Measurements from ENCODE around the gene ITGB7.
A peak's percentile ranks its signal among the peaks of the same experiment; 100 is the strongest.
"Not testable (repeated sequence)": the region's sequence is repeated elsewhere in the genome, so short reads cannot be mapped to it uniquely, and the experiment has no call there.

The ITGB7 gene

GRCh38 chr12:53174881-53175491 lies 32.1 kb downstream of the ITGB7 start:
- H3K36me3 ChIP-seq (ENCODE audit: control insufficient read depth, insufficient read depth, low read length): no peaks in the 10 kb centered on the region
- H3K27me3 ChIP-seq (ENCODE audit: control insufficient read depth, insufficient read depth, low read length): no peaks in the 10 kb centered on the region
- H3K4me1 ChIP-seq (ENCODE audit: control insufficient read depth, insufficient read depth, low read length): peaks cover 10% of the 10 kb centered on the region
- H3K9ac ChIP-seq (ENCODE audit: low read length): no peak overlapping the region
- no peak overlapping the region for H3K27ac ChIP-seq (ENCODE audit: low read depth, low read length)
- no peak overlapping the region for H3K4me3 ChIP-seq (ENCODE audit: low read length)

GRCh38 chr12:53173085-53173715 lies 33.9 kb downstream of the ITGB7 start:
- H3K9ac ChIP-seq (ENCODE audit: low read length): no peak overlapping the region
- no peaks in the 10 kb centered on the region for H3K27me3 ChIP-seq (ENCODE audit: control insufficient read depth, insufficient read depth, low read length)
- H3K4me3 ChIP-seq (ENCODE audit: low read length): no peak overlapping the region
- peaks cover 6% of the 10 kb centered on the region for H3K4me1 ChIP-seq (ENCODE audit: control insufficient read depth, insufficient read depth, low read length)
- no peak overlapping the region for H3K27ac ChIP-seq (ENCODE audit: low read depth, low read length)
- H3K36me3 ChIP-seq (ENCODE audit: control insufficient read depth, insufficient read depth, low read length): no peaks in the 10 kb centered on the region

DNA sequence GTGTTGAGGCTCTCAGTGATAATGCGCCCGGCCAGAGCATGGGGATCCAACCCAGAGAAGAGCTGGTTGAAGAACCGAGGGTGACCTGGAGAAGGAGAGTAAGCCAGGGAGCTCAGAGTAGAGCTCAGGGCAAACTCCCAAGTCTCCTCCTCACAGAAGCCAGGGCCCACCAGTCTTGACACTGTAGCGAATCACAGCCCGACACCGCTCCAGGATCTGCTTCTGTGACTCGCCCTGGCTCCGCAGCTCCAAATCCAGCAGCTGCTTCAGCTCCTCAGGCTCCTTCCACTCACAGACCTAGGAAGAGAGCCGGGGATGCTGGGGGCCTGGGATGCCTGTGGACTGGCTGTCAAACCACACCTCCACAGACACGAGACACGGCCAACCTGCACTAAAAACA lies 34.7 kb downstream of the ITGB7 start:
- H3K27me3 ChIP-seq (ENCODE audit: control insufficient read depth, insufficient read depth, low read length): no peaks in the 10 kb centered on the region
- H3K9ac ChIP-seq (ENCODE audit: low read length): no peak overlapping the region
- H3K36me3 ChIP-seq (ENCODE audit: control insufficient read depth, insufficient read depth, low read length): no peaks in the 10 kb centered on the region
- H3K27ac ChIP-seq (ENCODE audit: low read depth, low read length): peak overlapping the region; percentile 45
- no peak overlapping the region for H3K4me3 ChIP-seq (ENCODE audit: low read length)
- peaks cover 6% of the 10 kb centered on the region for H3K4me1 ChIP-seq (ENCODE audit: control insufficient read depth, insufficient read depth, low read length)

- Histone ChIP-seq H3K9ac (ENCODE audit: low read length) (no peak overlapping the region), H3K27ac (ENCODE audit: low read depth, low read length) (peak overlapping the region; percentile 41), H3K36me3 (ENCODE audit: control insufficient read depth, insufficient read depth, low read length) (no peaks in the 10 kb centered on the region)
Observed at GRCh38 chr12:53171725-53172329, 35.2 kb downstream of the ITGB7 start.

GRCh38 chr12:53170876-53171724 lies 36.0 kb downstream of the ITGB7 start:
- no peaks in the 10 kb centered on the region for H3K27me3 ChIP-seq (ENCODE audit: control insufficient read depth, insufficient read depth, low read length)
- H3K4me1 ChIP-seq (ENCODE audit: control insufficient read depth, insufficient read depth, low read length): peaks cover 6% of the 10 kb centered on the region
- H3K9ac ChIP-seq (ENCODE audit: low read length): no peak overlapping the region
- H3K36me3 ChIP-seq (ENCODE audit: control insufficient read depth, insufficient read depth, low read length): no peaks in the 10 kb centered on the region
- H3K4me3 ChIP-seq (ENCODE audit: low read length): no peak overlapping the region
- no peak overlapping the region for H3K27ac ChIP-seq (ENCODE audit: low read depth, low read length)

More at GRCh38 chr12:53171725-53172329, 35.2 kb downstream of the ITGB7 start:
- peak overlapping the region; percentile 9 for H3K4me3 ChIP-seq (ENCODE audit: low read length)
- no peaks in the 10 kb centered on the region for H3K27me3 ChIP-seq (ENCODE audit: control insufficient read depth, insufficient read depth, low read length)
- H3K4me1 ChIP-seq (ENCODE audit: control insufficient read depth, insufficient read depth, low read length): peaks cover 6% of the 10 kb centered on the region

DNA sequence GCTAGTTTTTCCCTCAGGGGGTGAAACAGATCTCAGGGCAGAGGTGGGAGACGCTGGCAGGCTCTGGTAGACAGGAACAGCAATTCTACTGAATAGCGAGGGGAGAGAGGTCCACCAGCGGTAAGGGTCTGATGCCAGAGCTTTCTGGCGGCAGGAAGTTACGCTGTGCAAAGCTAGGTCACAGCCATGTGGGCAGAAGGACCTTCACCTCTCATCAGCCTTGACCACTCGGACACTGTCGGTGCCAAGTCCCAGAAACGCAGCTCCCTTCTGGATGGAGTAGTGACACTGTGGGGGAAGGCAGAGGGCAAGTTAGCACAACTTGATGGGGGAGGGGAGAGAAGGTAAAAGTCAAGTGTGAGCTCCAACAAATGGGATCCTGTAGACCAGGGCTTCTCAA lies 36.8 kb downstream of the ITGB7 start:
- H3K4me1 ChIP-seq (ENCODE audit: control insufficient read depth, insufficient read depth, low read length): peaks cover 6% of the 10 kb centered on the region
- H3K36me3 ChIP-seq (ENCODE audit: control insufficient read depth, insufficient read depth, low read length): no peaks in the 10 kb centered on the region
- no peaks in the 10 kb centered on the region for H3K27me3 ChIP-seq (ENCODE audit: control insufficient read depth, insufficient read depth, low read length)
- no peak overlapping the region for H3K4me3 ChIP-seq (ENCODE audit: low read length)
- no peak overlapping the region for H3K27ac ChIP-seq (ENCODE audit: low read depth, low read length)
- H3K9ac ChIP-seq (ENCODE audit: low read length): no peak overlapping the region

- Histone ChIP-seq H3K9ac (ENCODE audit: low read length) (no peak overlapping the region), H3K4me3 (ENCODE audit: low read length) (no peak overlapping the region), H3K27me3 (ENCODE audit: control insufficient read depth, insufficient read depth, low read length) (no peaks in the 10 kb centered on the region), H3K36me3 (ENCODE audit: control insufficient read depth, insufficient read depth, low read length) (no peaks in the 10 kb centered on the region), H3K27ac (ENCODE audit: low read depth, low read length) (no peak overlapping the region), H3K4me1 (ENCODE audit: control insufficient read depth, insufficient read depth, low read length) (peaks cover 6% of the 10 kb centered on the region)
Observed at GRCh38 chr12:53169644-53170043, 37.4 kb downstream of the ITGB7 start.

DNA sequence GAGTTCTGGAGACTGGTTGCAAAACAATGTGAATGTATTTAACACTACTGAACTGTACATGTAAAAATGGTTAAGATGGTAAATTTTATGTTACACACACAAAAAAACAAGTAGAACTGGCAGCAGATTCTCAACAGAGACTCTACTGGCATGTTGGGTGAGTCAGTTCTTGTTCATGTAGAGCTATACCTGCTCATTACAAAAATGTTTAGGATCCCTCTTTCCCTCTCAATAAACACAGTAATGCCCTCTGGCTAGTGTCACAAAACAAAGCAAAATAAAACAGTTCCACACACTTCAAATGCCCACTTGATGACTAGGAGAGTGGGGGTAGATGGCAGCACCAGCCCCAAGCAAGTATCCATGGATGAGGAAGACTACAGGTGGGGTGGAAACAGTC lies 40.2 kb downstream of the ITGB7 start:
- Histone ChIP-seq H3K4me3 (ENCODE audit: low read length) (no peak overlapping the region), H3K27ac (ENCODE audit: low read depth, low read length) (no peak overlapping the region), H3K36me3 (ENCODE audit: control insufficient read depth, insufficient read depth, low read length) (no peaks in the 10 kb centered on the region), H3K27me3 (ENCODE audit: control insufficient read depth, insufficient read depth, low read length) (no peaks in the 10 kb centered on the region), H3K4me1 (ENCODE audit: control insufficient read depth, insufficient read depth, low read length) (peaks cover 2% of the 10 kb centered on the region), H3K9ac (ENCODE audit: low read length) (no peak overlapping the region)

- not testable (repeated sequence) for H3K27me3 ChIP-seq (ENCODE audit: control insufficient read depth, insufficient read depth, low read length)
Observed at GRCh38 chr12:53163008-53163407, 44.0 kb downstream of the ITGB7 start.

DNA sequence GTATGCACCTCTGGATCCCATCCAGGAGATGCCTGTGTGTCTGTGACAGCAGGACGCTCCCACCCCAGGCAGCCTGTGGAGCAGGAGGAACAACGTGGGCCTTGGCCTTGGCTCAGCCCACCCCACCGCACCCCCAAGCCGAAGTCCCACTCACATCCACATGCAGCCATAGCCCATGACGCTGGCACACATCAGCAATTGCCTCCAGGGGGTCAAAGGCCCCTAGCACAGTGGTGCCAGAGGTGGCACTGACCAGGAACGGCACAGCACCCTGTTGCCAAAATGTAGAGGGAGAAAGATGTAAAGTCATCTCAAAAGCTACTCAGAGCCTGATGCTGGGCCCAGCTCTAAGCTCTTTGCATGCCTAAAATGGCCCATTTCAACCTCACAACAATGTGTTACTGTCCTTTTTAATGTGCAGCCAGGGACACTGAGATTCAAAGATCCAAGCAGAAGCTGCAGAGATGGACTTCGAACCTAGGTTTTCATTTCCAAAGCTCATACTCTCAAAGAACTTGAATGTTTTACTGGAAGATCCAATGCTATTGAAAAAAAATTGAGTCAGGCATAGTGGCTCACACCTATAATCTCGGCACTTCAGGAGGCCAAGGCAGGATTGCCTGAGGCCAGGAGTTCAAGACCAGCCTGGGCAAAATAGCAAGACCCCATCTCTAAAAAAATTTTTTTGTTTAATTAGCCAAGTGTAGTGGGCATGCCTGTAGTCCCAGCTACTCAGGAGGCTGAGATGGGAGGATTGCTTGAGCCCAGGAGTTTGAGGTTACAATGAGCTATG lies 45.7 kb downstream of the ITGB7 start:
- H3K4me3 ChIP-seq (ENCODE audit: low read length): no peak overlapping the region
- H3K27ac ChIP-seq (ENCODE audit: low read depth, low read length): no peak overlapping the region
- no peaks in the 10 kb centered on the region for H3K36me3 ChIP-seq (ENCODE audit: control insufficient read depth, insufficient read depth, low read length)
- H3K4me1 ChIP-seq (ENCODE audit: control insufficient read depth, insufficient read depth, low read length): peaks cover 2% of the 10 kb centered on the region
- no peak overlapping the region for H3K9ac ChIP-seq (ENCODE audit: low read length)
- H3K27me3 ChIP-seq (ENCODE audit: control insufficient read depth, insufficient read depth, low read length): no peaks in the 10 kb centered on the region

More at GRCh38 chr12:53163008-53163407, 44.0 kb downstream of the ITGB7 start:
- not testable (repeated sequence) for H3K9ac ChIP-seq (ENCODE audit: low read length); H3K27ac ChIP-seq (ENCODE audit: low read depth, low read length); H3K4me1 ChIP-seq (ENCODE audit: control insufficient read depth, insufficient read depth, low read length); H3K4me3 ChIP-seq (ENCODE audit: low read length); H3K36me3 ChIP-seq (ENCODE audit: control insufficient read depth, insufficient read depth, low read length)

GRCh38 chr12:53160673-53161072 lies 46.4 kb downstream of the ITGB7 start:
- H3K4me3 ChIP-seq (ENCODE audit: low read length): no peak overlapping the region
- H3K9ac ChIP-seq (ENCODE audit: low read length): no peak overlapping the region
- no peaks in the 10 kb centered on the region for H3K36me3 ChIP-seq (ENCODE audit: control insufficient read depth, insufficient read depth, low read length)
- no peaks in the 10 kb centered on the region for H3K27me3 ChIP-seq (ENCODE audit: control insufficient read depth, insufficient read depth, low read length)
- H3K4me1 ChIP-seq (ENCODE audit: control insufficient read depth, insufficient read depth, low read length): peaks cover 2% of the 10 kb centered on the region
- no peak overlapping the region for H3K27ac ChIP-seq (ENCODE audit: low read depth, low read length)

DNA sequence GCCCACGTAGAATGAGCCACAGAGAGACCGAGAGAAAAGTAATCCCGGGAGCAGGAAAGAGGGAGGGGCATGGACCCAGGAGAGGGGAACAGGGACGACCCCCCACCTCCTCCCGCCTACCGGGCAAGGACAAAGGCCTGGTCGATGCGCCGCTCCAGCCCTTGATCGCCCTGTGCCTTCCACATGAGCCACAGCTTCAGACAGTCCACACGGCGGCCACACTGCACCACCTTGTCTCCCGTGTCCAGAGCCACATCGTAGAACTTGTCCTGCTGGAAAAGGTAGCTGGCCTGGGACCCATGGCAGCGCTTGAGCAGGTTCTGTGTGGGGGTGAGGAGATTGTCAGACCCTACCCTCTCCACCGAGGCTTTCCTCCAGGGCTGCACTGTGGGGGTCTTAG lies 47.1 kb downstream of the ITGB7 start:
- Histone ChIP-seq H3K27me3 (ENCODE audit: control insufficient read depth, insufficient read depth, low read length) (no peaks in the 10 kb centered on the region), H3K27ac (ENCODE audit: low read depth, low read length) (no peak overlapping the region), H3K4me3 (ENCODE audit: low read length) (no peak overlapping the region), H3K9ac (ENCODE audit: low read length) (no peak overlapping the region), H3K36me3 (ENCODE audit: control insufficient read depth, insufficient read depth, low read length) (no peaks in the 10 kb centered on the region), H3K4me1 (ENCODE audit: control insufficient read depth, insufficient read depth, low read length) (peaks cover 2% of the 10 kb centered on the region)
